Measurements from ENCODE around the gene STX18. TPM values are rescaled to one million over a fixed set of nuclear protein-coding genes. Genes with fewer than 3 reads are reported as not detected.

STX18 gene
- total RNA-seq, 1 experiment from 2014 or later: 18.5 TPM

DNA sequence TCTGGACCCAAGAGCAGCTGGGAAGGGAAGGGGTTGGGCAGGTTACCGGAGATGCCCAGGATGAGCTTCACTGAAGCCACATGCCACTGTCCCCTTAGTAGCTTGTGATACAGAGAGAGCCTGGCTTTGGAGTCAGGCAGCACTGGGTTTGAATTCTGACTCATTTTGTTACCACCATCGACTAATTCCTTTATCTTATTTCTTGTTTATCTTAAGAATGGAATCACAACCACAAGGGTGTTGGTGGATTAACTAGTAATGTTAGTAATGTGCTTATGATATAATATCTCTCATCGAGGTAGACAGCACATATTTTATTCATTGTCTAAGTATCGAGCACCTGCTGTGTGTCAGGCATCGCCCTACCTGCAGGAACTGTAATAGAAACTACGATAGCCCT lies 17.7 kb upstream of the STX18 start:
- ATAC-seq: no peak
- Histone ChIP-seq H3K79me2 (ENCODE audit: insufficient read depth, low read length) (no peaks in the 10 kb centered on the region), H3K4me3 (replicated peaks in 1 of 2; ENCODE audit: low read depth in 1 of 2, low read length in 2 of 2) (no peak overlapping the region), H3K9me3 (ENCODE audit: control insufficient read depth in 1 of 2, insufficient read depth in 1 of 2, low read depth in 1 of 2, low read length in 2 of 2) (no peaks in the 10 kb centered on the region), H3K9ac (ENCODE audit: low read length) (no peak overlapping the region), H3K36me3 (ENCODE audit: control insufficient read depth in 1 of 2, insufficient read depth in 2 of 2, low read length in 2 of 2) (peaks cover 0 to 2% of the 10 kb centered on the region in 2 experiments; a peak in 1 of 4 replicates), H2AFZ (ENCODE audit: low read depth, low read length, poor library complexity, severe bottlenecking) (no peak overlapping the region), H3K4me2 (ENCODE audit: low read length) (no peak overlapping the region), H3K9me2 (ENCODE audit: insufficient read depth) (no peaks in the 10 kb centered on the region), H3K27ac (ENCODE audit: low read depth, low read length) (no peak overlapping the region), H3K4me1 (ENCODE audit: control insufficient read depth in 1 of 2, insufficient read depth in 2 of 2, low read length in 2 of 2) (no peaks in the 10 kb centered on the region), H3K27me3 (ENCODE audit: insufficient read depth, low read length) (no peaks in the 10 kb centered on the region), H4K20me1 (ENCODE audit: insufficient read depth) (no peaks in the 10 kb centered on the region)
- no TSS peak for BruUV-seq (replicated peaks)
- RAD21 ChIA-PET (ENCODE audit: low non-redundant PET in 1 of 2, low total read pairs in 2 of 2, uncharacterized antibody in 2 of 2, unreplicated experiment in 2 of 2): no interaction called here
- no peak for DNase-seq (ENCODE audit: low read depth, low spot score)
- intact Hi-C loops (cut with micrococcal nuclease): no loop called here
- CTCF ChIA-PET: no interaction called here
- POLR2A ChIA-PET: no interaction called here
- TF ChIP-seq, protein P1, sequence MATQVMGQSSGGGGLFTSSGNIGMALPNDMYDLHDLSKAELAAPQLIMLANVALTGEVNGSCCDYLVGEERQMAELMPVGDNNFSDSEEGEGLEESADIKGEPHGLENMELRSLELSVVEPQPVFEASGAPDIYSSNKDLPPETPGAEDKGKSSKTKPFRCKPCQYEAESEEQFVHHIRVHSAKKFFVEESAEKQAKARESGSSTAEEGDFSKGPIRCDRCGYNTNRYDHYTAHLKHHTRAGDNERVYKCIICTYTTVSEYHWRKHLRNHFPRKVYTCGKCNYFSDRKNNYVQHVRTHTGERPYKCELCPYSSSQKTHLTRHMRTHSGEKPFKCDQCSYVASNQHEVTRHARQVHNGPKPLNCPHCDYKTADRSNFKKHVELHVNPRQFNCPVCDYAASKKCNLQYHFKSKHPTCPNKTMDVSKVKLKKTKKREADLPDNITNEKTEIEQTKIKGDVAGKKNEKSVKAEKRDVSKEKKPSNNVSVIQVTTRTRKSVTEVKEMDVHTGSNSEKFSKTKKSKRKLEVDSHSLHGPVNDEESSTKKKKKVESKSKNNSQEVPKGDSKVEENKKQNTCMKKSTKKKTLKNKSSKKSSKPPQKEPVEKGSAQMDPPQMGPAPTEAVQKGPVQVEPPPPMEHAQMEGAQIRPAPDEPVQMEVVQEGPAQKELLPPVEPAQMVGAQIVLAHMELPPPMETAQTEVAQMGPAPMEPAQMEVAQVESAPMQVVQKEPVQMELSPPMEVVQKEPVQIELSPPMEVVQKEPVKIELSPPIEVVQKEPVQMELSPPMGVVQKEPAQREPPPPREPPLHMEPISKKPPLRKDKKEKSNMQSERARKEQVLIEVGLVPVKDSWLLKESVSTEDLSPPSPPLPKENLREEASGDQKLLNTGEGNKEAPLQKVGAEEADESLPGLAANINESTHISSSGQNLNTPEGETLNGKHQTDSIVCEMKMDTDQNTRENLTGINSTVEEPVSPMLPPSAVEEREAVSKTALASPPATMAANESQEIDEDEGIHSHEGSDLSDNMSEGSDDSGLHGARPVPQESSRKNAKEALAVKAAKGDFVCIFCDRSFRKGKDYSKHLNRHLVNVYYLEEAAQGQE (IDR thresholded peaks at IDR 0.05; ENCODE audit: low read depth): no peak
- TF ChIP-seq SP1 (IDR thresholded peaks at IDR 0.05; ENCODE audit: low read depth) (no peak), ZNF274 (IDR thresholded peaks at IDR 0.05; ENCODE audit: low read depth, low read length) (no peak), CBX3 (IDR thresholded peaks at IDR 0.05; ENCODE audit: low read depth) (no peak), YY1 (IDR thresholded peaks at IDR 0.05; ENCODE audit: extremely low read depth, insufficient replicate concordance, low read depth, low read length) (no peak), POLR2AphosphoS5 (IDR thresholded peaks at IDR 0.05; ENCODE audit: low read depth, low read length) (no peak), ELF1 (IDR thresholded peaks at IDR 0.05; ENCODE audit: borderline replicate concordance, low read depth) (no peak), JUND (IDR thresholded peaks at IDR 0.05) (no peak), CEBPB (IDR thresholded peaks at IDR 0.05; ENCODE audit: low read depth) (no peak), EZH2 (IDR thresholded peaks at IDR 0.05) (no peak), ZFX (IDR thresholded peaks at IDR 0.05) (no peak)
- TF ChIP-seq, protein P2, sequence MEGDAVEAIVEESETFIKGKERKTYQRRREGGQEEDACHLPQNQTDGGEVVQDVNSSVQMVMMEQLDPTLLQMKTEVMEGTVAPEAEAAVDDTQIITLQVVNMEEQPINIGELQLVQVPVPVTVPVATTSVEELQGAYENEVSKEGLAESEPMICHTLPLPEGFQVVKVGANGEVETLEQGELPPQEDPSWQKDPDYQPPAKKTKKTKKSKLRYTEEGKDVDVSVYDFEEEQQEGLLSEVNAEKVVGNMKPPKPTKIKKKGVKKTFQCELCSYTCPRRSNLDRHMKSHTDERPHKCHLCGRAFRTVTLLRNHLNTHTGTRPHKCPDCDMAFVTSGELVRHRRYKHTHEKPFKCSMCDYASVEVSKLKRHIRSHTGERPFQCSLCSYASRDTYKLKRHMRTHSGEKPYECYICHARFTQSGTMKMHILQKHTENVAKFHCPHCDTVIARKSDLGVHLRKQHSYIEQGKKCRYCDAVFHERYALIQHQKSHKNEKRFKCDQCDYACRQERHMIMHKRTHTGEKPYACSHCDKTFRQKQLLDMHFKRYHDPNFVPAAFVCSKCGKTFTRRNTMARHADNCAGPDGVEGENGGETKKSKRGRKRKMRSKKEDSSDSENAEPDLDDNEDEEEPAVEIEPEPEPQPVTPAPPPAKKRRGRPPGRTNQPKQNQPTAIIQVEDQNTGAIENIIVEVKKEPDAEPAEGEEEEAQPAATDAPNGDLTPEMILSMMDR (IDR thresholded peaks at IDR 0.05 in 2 of 3, conservative IDR thresholded peaks at IDR 0.05 in 1 of 3; ENCODE audit: borderline replicate concordance in 1 of 3, insufficient read depth in 1 of 3, low read depth in 2 of 3, low read length in 2 of 3): no peak
- TF ChIP-seq, protein P3, sequence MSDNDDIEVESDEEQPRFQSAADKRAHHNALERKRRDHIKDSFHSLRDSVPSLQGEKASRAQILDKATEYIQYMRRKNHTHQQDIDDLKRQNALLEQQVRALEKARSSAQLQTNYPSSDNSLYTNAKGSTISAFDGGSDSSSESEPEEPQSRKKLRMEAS (IDR thresholded peaks at IDR 0.05): no peak
